Stimulated activated naive CD4-positive, alpha-beta T cell (primary cell): Measurements from ENCODE around the gene PLCL2.

Experiments used
- DNase-seq, 6 experiments: peaks; one replicate each; lab custom pipeline; 2025; lab: John Stamatoyannopoulos, UW

The PLCL2 gene

DNA sequence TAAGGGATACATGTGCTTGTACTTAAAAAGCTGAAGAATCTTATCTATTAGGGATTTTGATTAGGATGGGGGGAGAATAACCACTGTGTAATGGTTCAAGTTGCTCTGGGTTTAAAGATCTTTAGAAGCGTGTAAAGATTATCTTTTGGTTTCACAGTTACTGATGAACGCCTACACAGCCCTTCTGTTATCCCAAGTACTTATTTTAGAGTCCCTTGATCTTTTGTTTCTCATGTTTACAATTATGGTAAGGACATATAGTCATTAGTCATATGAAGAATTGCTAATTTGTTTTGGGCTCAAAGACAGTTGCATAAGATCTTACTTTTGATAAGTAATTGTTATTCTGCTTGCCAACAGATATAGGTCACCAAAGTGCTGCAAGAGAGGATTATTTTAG lies 160.1 kb downstream of the PLCL2 start:
- DNase-seq, result no peak

DNA sequence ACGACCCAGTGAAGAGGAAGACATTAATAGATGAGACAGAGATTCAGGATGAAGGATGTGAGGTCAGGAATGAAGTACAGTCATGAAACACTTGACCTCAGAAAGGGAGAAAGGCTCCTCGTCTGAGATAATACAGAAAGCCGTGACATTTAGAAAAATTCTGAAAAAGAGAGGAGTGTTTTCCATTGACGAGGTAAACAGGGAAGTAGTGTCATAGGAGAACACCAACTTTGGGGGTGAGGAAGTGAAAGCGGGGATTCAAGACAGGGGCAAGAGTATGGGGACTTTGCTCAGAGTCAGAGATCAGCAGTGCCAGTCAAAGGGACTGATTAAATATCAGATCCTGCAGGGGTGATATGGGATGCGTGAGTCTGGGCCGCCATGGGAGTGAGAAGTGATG lies 160.9 kb downstream of the PLCL2 start:
- DNase-seq, result no peak

GRCh38 chr3:17046623-17047022 lies 161.9 kb downstream of the PLCL2 start:
- DNase-seq, result no peak

DNA sequence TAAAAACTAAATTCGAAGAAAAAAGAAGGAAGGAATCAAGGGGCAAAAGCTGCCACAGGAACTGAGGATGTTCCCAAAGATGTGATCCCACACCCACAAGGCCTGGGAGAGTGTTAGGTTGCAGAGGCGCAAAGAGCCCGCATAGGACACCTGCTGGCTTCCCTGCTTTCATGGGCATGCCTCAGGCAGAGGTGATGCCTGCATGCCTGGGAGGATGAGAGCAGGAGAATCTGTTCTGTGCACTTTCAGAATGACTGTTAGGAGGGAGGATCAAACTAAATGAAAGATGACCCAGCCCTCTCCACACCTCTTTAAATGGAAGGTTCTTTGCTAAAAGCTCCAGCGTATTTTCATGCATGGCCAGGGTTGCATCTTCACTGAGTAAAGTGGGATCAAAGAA lies 162.4 kb downstream of the PLCL2 start:
- DNase-seq, result no peak

- no peak for DNase-seq
These were observed 163.1 kb downstream of the PLCL2 start for GRCh38 chr3:17047894-17048293.

DNA sequence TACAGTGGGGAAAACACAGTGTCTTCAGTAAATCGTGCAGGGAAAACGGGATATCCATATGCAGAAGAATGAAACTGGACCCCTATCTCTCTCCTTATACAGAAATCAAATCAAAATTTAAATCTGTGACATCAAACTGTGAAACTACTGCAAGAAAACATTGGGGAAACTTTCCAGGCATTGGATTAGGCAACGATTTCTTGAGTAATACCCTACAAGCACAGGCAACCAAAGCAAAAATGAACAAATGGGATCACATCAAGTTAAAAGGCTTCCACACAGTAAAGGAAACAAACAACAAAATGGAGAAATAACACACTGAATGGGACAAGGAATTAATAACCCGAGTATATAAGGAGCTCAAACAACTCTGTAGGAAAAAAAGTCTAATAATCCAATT lies 165.3 kb downstream of the PLCL2 start:
- no peak for DNase-seq

DNA sequence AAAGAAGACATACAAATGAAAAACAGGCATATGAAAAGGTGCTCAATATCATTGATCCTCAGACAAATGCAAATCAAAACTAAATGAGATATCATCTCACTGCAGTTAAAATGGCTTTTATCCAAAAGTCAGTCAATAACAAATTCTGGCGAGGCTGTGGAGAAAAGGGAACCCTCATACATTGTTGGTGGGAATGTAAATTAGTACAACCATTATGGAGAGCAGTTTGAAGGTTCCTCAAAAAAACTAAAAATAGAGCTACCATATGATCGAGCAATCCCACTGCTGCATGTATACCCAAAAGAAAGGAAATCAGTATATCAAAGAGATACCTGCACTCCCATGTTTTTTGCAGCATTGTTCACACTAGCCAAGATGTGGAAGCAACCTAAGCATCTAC lies 165.8 kb downstream of the PLCL2 start:
- no peak for DNase-seq

DNA sequence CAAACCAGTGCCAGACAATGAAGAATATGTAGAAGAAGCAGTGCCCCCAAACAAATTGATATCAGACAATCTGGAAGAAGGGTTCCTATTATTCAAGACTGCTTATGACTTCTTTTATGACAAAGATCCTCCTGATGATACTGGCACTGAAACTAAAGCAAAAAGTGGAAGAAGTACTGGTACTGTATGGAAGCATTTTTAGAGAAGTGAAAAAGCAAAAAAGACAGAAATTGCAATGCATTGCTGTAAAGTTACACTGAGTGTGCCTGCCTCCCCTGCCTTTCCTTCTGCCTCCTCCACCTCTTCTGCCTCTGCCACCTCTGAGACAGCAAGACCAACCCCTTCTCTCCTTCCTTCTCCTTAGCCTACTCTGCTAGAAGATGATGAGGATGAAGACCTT lies 167.6 kb downstream of the PLCL2 start:
- DNase-seq, result no peak

DNA sequence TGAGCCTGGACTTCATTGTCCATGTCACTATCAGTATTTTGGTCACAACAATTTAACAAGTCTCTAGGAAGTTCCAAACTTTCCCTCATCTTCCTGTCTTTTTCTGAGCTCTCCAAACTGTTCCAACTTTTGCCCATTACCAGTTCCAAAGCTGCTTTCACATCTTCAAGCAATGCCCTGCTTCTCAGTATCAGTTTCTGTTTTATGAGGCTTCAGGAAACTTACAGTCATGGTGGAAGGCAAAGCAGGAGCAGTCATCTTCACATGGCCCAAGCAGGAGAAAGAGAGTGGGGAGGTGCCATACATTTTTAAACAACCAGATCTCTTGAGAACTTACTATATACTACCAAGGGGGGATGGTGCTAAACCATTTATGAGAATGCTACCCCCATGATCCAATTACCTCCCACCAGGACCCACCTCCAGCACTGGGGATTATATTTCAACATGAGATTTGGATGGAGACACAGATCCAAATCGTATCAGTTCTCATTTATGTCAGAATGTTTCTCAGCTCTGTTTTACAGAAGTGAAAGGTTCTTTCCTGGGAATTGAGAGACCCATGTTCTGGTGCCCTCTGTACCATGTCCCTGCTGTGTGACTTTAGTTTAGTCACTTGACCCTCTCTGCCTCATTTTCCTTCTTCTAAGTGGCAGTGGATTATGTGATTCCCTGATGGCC lies 169.7 kb downstream of the PLCL2 start:
- DNase-seq, result no peak

DNA sequence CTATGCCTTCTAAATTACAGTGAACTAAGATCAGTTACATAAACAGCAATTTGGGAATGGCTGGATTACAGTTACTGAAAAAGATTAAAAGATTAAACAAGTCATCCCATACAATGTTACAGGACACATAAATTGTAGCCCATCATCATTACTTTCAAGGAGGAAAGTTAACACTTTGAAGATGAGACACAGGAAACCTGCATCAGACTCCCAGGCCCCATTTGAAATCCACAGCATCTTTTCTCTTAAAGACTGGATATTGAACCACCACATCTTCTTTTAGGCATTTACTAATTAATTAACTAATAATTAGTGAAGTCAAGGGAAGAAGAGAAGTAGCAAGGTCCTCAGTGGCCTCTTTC lies 170.2 kb downstream of the PLCL2 start:
- DNase-seq, result no peak

DNA sequence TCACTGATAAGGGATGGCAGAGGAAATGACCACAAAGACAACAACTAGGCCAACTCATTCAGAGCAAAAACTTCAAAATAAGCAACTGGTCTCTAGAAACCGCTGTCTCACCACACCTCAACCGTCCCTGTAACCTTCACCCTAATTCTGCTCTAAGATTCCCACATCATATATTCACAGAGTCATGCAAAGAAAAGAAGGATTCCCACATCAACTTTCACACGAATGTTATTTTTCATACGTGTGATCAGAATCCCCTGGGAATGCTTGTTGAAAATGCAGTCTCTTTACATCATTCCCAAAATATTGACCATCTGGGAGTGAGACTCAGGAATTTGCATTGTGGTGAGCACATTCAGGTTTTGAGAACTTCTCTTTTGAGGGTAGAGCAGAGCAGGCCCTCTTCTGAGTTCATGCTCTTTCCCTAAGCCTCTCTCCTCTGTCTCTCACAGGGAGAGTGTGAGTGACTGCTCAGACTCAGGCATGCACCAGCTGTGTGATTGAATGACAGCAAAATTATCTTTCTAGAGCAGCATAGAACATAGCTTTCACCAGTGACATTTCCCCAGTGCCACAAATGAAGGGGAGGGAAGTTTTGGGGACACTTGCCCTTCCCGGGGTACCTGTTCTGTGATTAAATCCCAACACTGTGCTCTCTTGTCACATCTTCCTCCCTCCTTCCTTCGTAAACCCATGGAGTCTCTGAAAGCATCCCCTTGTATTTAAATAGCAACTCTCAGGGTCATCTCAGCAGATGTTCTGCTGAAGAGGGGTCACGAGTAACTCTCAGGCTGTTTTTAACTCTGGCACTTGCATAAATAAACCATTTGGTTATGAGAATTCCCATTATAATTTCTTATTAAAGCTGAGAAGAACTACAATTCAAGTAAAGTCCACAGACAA lies 170.9 kb downstream of the PLCL2 start:
- DNase-seq, result no peak

GRCh38 chr3:17057321-17057720 lies 172.6 kb downstream of the PLCL2 start:
- DNase-seq, result no peak

GRCh38 chr3:17059989-17060550 lies 175.3 kb downstream of the PLCL2 start:
- DNase-seq, result no peak

DNA sequence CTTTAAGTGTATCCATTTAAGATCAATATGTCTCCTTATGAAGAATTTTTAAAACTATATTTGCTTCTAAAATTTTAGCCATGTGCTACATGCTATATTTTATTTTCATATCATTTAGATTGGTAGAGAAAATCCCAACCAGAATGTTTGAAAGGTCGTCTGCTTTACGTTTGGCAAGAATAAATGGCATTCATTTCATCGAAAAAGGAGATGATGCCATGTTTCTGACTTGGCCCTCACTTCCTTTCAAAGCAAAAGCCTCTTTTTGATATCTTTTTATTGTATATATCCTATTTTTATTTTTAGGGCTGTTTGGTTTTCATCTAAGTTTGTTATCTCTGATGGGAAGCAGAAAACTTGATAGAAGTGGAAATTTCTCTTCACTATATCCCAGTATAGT lies 176.2 kb downstream of the PLCL2 start:
- DNase-seq, result no peak

GRCh38 chr3:17062736-17063135 lies 178.0 kb downstream of the PLCL2 start:
- no peak for DNase-seq

DNA sequence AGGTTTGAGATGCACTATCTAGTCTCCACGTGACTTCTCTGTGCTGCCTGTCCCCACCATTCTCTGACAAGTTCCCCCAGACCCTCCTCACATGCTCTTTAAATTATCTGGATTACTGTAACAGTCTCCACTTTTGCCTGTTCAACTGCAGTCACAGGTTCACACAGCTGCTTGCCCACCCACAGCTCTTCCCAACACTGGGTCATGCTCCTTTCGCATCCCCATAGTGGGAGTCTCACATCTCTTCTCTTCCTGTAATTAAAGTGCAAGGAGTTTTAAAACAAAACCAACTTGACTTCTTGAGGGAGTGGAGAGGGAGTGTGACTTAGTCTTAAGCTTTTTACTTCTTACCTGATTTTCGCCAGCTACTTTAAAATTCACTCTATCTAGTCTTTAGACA lies 178.8 kb downstream of the PLCL2 start:
- no peak for DNase-seq

- no peak for DNase-seq
These were observed 180.6 kb downstream of the PLCL2 start for GRCh38 chr3:17065315-17065714.

DNA sequence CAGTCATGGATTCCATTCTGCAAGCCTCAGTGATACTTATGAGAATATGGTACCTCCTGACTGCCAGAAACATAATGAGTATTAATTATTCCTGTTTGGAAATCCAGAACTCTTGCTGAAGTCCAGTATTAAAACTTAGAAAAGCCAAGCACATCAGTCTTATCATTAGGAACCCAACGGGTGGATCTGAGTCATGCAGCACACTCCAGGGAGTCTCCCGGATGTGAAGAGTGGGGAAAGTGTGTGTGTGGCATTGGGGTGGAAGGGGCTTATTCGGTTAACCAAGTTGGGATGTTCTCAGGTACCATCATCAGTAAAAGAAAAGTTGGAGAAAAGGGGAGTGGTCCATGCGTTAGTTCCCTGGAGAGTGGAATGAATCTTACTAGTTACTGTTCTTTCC lies 181.1 kb downstream of the PLCL2 start:
- no peak for DNase-seq

GRCh38 chr3:17069754-17070153 lies 185.0 kb downstream of the PLCL2 start:
- DNase-seq, result no peak

GRCh38 chr3:17070161-17070959 lies 185.6 kb downstream of the PLCL2 start:
- no peak for DNase-seq

DNA sequence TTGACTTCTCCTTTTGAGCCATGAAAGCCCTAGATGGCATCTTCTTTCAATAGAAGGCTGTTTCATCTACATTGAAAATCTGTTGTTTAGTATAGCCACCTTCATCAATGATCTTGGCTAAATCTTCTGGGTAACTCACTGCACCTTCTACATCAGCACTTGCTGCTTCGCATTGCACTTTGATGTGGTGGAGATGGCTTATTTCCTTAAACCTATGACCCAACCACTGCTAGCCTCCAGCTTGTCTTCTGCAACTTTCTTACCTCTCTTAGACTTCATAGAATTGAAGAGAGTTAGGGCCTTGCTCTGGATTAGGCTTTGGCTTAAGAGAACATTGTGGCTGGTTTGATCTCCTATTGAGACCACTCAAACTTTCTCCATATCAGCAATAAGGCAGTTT lies 189.8 kb downstream of the PLCL2 start:
- DNase-seq, result peak in 1 of 6 experiments; percentile 6

DNA sequence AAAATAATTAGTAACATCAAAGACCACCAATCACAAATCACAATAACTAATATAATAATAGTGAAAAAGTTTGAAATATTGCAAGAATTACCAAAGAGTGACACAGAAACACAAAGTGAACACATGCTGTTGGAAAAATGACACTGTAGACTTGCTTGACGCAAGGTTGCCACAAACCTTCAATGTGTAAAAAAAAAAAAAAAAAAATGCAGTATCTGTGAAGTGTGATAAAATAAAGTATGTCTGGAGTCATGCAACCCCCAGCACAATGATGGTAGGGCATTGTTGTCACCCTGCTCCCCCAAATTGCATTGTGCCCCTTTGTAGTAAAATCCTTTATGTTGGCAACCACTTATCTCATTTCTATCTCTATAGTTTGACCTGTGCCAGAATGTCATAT lies 190.6 kb downstream of the PLCL2 start:
- no peak for DNase-seq
